Prostate gland (tissue), 2 donors: ENCODE measurements around the gene UBC. TPM values are rescaled to one million over a fixed set of nuclear protein-coding genes. Genes with fewer than 3 reads are reported as not detected.
A peak's percentile ranks its signal among the peaks of the same experiment; 100 is the strongest.

ENCODE experiments used
- DNase-seq: peaks from one replicate; pipeline ENCODE4 v3.0.0-alpha.2; 2019; ENCODE audit warnings: low spot score
- H3K27ac ChIP-seq, 2 donors: fragments of 200-600 bp; sonication (generic); 2 replicates each; pipeline ENCODE4 v1.5.1; 2017 to 2019
- H3K27me3 ChIP-seq: fragments of 200-600 bp; sonication (generic); replicated peaks from 2 replicates; pipeline ENCODE4 v1.5.1; 2019; ENCODE audit not compliant: insufficient read depth
- H3K36me3 ChIP-seq, 2 donors: fragments of 200-600 bp; sonication (generic); 1 replicate in 1 of 2; 2 replicates in 1 of 2; pipeline versions ENCODE4 v1.5.1 to v1.8.1; 2017 to 2019
- H3K4me1 ChIP-seq: fragments of 200-600 bp; sonication (generic); replicated peaks from 2 replicates; pipeline ENCODE4 v1.5.1; 2019
- H3K4me3 ChIP-seq, 2 donors: fragments of 200-600 bp; sonication (generic); 2 replicates each; pipeline ENCODE4 v1.5.1; 2017 to 2019
- H3K9me3 ChIP-seq: fragments of 200-600 bp; sonication (generic); 2 replicates; pipeline ENCODE4 v1.5.1; 2017
- CTCF ChIP-seq, 4 experiments: fragments of 200-600 bp in 2 of 4; fragments of 450-650 bp in 2 of 4; sonication (generic) in 2 of 4; IDR thresholded peaks; 1 replicate in 3 of 4; 2 replicates in 1 of 4; pipeline ENCODE4 v1.5.1; 2016 to 2019; ENCODE audit warnings: antibody characterized with exemption in 4 of 4, mild to moderate bottlenecking in 2 of 4, moderate library complexity in 2 of 4
- POLR2A ChIP-seq: fragments of 450-650 bp; IDR thresholded peaks from one replicate; pipeline ENCODE4 v1.6.1; 2016; ENCODE audit warnings: antibody characterized with exemption, mild to moderate bottlenecking
- POLR2AphosphoS5 ChIP-seq: sonication (generic); formaldehyde crosslinking; IDR thresholded peaks from one replicate; pipeline ENCODE4 v1.6.1; 2017; ENCODE audit warnings: antibody characterized with exemption
- WGBS: methylation state at CpG from one replicate; pipeline ENCODE4 v1.1.5; 2018; 5-methylcytosine and 5-hydroxymethylcytosine counted together
- intact Hi-C: fragments of 100-400 bp; cut with DNase I; formaldehyde crosslinking; loops from one replicate; pipeline ENCODE4 v1.14.2; 2022
- total RNA-seq, 2 donors: library from RNA; depleted of rRNA; stranded (reverse); fragments of >200 nt; gene quantifications; one replicate each; pipeline ENCODE4 v1.1.0, GENCODE V29; 2016

Gene UBC
- total RNA-seq, 2 donors from 2014 or later: 854 to 1,154 TPM

GRCh38 chr12:124946447-124946793 lies 32.0 kb upstream of the UBC start:
- WGBS: 87% methylated on average over 10 of the region's 10 CpGs
- Histone ChIP-seq H3K4me1 (no peaks in the 10 kb centered on the region), H3K9me3 (no peaks in the 10 kb centered on the region), H3K27ac (no peak overlapping the region), H3K36me3 (no peaks in the 10 kb centered on the region), H3K27me3 (no peaks in the 10 kb centered on the region), H3K4me3 (no peak overlapping the region)
- intact Hi-C loops: no loop called here
- TF ChIP-seq CTCF (IDR thresholded peaks at IDR 0.05) (no peak), POLR2A (no peak), POLR2AphosphoS5 (no peak)
- no peak for DNase-seq

GRCh38 chr12:124941170-124941527 lies 26.7 kb upstream of the UBC start:
- H3K27me3 ChIP-seq: no peaks in the 10 kb centered on the region
- H3K36me3 ChIP-seq: no peaks in the 10 kb centered on the region
- H3K9me3 ChIP-seq: no peaks in the 10 kb centered on the region
- intact Hi-C loops: no loop called here
- no peak overlapping the region for H3K4me3 ChIP-seq
- no peak for DNase-seq
- no peaks in the 10 kb centered on the region for H3K4me1 ChIP-seq
- 60% methylated on average over 7 of the region's 7 CpGs for WGBS
- TF ChIP-seq CTCF (IDR thresholded peaks at IDR 0.05) (no peak), POLR2A (no peak), POLR2AphosphoS5 (no peak)
- peak overlapping the region; percentile 93 to 95 for H3K27ac ChIP-seq

GRCh38 chr12:124940393-124941169 lies 26.1 kb upstream of the UBC start:
- intact Hi-C loops: no loop called here
- Histone ChIP-seq H3K36me3 (no peaks in the 10 kb centered on the region), H3K4me1 (no peaks in the 10 kb centered on the region), H3K27ac (peak overlapping the region; percentile 93 to 95), H3K4me3 (peak overlapping the region; percentile 32 to 36), H3K27me3 (no peaks in the 10 kb centered on the region), H3K9me3 (no peaks in the 10 kb centered on the region)
- peak; percentile 90 for DNase-seq
- WGBS: 8% methylated on average over 27 of the region's 27 CpGs
- peak; percentile 91 to 96 (median 94) for TF ChIP-seq CTCF (IDR thresholded peaks at IDR 0.05)
- TF ChIP-seq POLR2AphosphoS5: peak; percentile 92
- TF ChIP-seq POLR2A: peak; percentile 8

- Histone ChIP-seq H3K27ac (peak overlapping the region; percentile 93 to 95), H3K9me3 (no peaks in the 10 kb centered on the region), H3K36me3 (no peaks in the 10 kb centered on the region), H3K4me3 (peak overlapping the region; percentile 32 to 36), H3K4me1 (no peaks in the 10 kb centered on the region), H3K27me3 (no peaks in the 10 kb centered on the region)
- intact Hi-C loops: no loop called here
- no peak for DNase-seq
- 0% methylated on average over 8 of the region's 8 CpGs for whole genome bisulfite sequencing
- TF ChIP-seq POLR2AphosphoS5: no peak
- no peak for TF ChIP-seq CTCF (IDR thresholded peaks at IDR 0.05)
- no peak for TF ChIP-seq POLR2A
Measured at GRCh38 chr12:124940143-124940392, 25.6 kb upstream of the UBC start.

GRCh38 chr12:124939421-124940142 lies 25.1 kb upstream of the UBC start:
- Histone ChIP-seq H3K27ac (peak overlapping the region; percentile 93 to 95), H3K4me3 (peak overlapping the region; percentile 32 to 36), H3K9me3 (no peaks in the 10 kb centered on the region), H3K27me3 (no peaks in the 10 kb centered on the region), H3K4me1 (no peaks in the 10 kb centered on the region), H3K36me3 (no peaks in the 10 kb centered on the region)
- WGBS: under 1% methylated on average over 35 of the region's 35 CpGs
- TF ChIP-seq CTCF (IDR thresholded peaks at IDR 0.05) (no peak), POLR2A (no peak), POLR2AphosphoS5 (peak; percentile 89)
- intact Hi-C loops: loop anchor here (2.0 kb wide), 1 partner anchor 25 kb away; the partner anchor contains the start of gene UBC
- peak; percentile 77 for DNase-seq
